HG03045 (cell line): ENCODE measurements around the gene REXO4.

ENCODE experiments used
- ATAC-seq: cut with Tn5 transposase; IDR thresholded peaks from one replicate; pipeline ENCODE4 v1.9.1; 2021; ENCODE audit warnings: mild to moderate bottlenecking, moderate library complexity; ENCODE audit not compliant: unreplicated experiment

REXO4 gene, protein sequence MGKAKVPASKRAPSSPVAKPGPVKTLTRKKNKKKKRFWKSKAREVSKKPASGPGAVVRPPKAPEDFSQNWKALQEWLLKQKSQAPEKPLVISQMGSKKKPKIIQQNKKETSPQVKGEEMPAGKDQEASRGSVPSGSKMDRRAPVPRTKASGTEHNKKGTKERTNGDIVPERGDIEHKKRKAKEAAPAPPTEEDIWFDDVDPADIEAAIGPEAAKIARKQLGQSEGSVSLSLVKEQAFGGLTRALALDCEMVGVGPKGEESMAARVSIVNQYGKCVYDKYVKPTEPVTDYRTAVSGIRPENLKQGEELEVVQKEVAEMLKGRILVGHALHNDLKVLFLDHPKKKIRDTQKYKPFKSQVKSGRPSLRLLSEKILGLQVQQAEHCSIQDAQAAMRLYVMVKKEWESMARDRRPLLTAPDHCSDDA

DNA sequence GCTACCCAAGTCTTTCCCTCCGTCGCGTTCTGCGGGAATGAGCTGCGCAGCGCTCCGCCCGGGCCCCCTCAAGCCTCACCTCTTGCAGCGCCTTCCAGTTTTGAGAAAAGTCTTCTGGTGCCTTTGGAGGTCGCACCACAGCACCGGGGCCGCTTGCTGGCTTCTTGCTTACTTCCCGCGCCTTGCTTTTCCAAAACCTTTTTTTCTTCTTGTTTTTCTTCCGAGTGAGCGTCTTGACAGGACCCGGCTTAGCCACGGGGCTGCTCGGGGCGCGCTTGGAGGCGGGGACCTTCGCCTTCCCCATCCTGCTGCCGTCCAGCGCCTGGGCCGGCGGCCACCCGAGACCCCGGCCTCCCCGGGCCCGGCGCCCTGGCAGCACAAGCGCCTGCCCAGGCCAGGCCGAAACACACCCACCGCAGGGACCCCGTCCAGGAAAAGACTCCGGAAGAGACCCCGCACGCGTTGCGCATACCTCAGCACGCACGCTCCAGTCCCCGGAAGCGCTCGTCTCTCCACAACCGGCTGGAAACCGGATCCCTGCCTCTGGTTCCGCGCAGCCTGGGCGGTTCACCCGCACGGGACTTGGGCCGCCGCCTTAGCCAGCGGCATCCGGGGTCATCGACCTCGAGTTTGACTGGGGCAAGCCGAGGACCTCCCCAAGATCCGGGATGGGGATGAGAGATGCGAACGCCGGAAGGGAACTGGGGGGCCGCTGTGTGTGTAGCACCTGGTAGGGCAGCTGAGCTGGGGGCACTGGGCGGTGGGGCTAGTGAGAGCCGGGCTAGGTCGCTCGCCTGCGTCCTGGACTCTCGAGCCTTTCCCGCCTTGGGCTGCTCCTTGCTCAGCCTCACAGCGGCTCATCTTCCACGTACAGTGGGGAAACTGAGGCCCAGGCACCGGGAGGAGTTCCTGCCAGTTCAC, at the start of gene REXO4:
Gene REXO4 (minus strand): TSS at position 470 of the 921 bp plus-strand sequence. CDS start 166 bp downstream, at position 304.
- peak; percentile 74 for ATAC-seq

DNA sequence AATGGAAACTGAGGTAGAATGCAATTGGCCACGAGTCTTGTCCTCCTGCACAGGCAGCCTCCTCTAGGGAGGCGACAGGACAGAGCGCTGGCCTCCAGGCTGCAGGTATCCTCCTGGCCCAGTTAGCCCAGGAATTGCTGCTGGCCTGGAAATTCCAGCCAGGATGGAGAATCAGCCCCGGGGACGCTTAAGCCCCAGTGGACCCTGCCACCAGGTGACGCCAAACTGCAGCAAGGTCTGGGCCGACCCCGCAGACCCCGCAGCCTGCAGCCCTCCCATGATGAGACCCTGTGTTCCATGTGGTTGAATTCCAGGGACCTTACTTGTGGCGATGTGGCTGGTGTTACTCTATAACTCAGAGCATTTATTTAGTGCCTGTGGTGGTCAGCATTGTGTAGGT, 49.3 kb upstream of the REXO4 start:
- no peak for ATAC-seq

DNA sequence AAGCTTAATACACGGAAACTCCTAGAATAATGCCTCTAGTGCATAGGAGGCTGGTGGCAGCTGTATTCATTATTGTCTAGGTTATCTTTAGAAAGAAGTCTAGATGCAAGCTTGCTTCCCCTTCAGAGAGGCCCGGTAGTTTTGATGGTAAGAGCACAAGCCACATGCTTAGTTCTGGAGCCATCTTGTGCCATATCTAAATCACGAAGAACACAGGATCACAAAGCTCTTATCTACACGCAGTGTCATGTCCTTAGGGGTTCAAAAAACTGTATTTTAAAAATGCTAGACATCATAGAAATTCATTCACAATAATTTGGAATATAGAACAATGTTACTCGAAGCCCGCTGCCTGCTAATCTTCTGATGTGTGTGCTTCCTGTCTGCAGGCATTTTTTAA, 48.2 kb upstream of the REXO4 start:
- no peak for ATAC-seq

DNA sequence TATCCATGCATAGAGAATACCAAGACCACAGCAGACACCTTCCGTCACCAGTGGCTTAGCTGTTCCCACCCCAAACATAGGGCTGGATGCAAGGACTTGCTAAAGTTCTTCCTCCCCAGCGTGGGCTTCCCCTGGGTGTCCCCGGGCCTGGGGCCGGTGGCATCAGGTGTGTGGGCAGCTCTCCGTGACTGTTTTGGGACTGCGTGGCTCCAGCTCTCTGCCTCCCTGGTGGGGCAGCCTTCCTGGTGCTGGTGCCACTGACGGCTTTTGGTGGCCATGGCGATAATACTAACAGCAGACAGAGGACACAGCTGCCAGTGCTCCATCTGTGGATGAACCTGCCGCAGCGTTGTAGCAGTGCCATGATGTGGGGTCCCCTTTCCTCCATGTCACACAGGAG, 46.8 kb upstream of the REXO4 start:
- ATAC-seq: no peak

DNA sequence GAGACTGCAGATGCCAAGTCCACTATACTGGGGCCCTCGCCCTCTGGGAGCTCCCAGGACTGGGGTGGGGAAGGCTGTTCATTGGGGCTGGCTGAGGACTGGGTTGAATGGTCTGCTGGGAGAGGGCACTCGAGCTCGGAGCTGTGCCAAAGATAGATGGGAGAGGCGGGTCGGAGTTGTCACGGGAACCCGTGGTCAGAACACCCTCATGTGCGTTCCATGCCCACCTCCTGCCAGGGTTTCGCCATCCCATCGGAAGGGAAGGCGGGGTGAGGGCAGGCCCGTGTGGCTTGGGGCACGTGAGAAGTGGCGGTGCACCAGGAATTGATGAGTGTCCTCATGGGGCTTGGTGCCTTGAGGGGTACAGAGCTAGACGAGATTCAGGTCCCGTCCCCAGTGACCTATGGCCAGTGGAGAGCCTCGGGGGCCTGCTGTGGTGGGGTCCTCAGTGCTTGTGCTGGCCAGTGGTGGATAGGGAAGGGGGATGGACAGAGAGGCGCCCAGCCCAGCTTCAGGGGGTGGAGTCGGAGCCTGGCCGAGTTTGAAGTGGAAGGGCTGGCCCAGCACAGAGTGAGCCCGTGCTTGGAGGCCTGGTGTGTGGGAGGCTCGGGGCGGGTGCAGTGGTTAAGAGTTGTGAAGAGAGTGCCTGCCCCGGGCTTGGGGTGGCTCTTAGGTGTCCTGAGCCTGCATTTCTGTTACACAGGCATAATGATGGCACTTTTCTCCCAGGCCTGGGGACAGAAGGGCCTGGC, 46.2 kb upstream of the REXO4 start:
- no peak for ATAC-seq

DNA sequence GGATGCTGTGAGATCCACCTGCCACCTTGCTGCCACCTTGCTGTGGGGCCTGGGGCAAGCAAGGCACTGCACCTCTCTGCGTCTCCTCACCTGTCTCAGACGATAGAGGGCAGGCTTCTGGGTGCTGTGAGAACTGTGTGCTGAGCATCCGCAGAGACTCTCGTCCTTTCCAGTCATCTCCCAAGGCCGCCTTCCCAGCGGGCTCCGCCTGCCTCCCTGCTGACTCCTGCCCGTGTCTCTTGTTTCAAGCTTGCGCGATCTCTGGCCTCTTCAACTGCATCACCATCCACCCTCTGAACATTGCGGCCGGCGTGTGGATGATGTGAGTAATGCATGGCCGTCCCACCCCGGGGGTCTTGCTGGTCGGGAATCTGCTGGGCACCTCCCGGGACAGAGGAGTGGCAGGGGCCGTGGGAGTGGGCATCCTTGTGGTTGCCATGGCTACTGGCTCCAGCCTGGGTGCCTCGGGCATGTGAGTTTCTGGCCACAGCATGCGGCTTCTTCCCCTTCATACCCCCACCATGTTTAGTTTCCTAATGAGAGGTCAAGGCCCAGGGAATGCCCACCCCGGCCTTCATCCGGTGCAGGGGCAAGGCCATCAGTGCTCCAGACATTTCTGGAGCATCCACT, 45.5 kb upstream of the REXO4 start:
- ATAC-seq: no peak

DNA sequence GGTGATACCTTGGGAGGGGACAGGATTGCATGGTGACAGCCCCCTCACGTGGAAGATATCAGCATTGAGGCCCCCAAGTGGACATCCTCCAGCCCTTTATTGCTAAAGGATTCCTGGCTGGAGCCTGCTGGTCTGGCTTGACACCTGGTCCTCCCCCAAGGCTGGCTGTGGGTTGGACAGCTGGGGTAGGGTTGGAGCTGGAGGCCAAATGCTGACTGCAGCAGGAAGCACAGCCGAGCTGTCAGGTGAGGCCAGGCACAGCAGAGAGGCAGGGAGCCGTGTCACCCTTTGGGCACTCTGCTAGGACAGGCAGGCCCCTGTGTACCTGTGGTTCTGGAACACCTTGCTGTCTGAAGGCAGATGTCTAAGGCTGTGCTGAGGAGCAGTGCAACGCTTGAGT, 44.2 kb upstream of the REXO4 start:
- no peak for ATAC-seq

DNA sequence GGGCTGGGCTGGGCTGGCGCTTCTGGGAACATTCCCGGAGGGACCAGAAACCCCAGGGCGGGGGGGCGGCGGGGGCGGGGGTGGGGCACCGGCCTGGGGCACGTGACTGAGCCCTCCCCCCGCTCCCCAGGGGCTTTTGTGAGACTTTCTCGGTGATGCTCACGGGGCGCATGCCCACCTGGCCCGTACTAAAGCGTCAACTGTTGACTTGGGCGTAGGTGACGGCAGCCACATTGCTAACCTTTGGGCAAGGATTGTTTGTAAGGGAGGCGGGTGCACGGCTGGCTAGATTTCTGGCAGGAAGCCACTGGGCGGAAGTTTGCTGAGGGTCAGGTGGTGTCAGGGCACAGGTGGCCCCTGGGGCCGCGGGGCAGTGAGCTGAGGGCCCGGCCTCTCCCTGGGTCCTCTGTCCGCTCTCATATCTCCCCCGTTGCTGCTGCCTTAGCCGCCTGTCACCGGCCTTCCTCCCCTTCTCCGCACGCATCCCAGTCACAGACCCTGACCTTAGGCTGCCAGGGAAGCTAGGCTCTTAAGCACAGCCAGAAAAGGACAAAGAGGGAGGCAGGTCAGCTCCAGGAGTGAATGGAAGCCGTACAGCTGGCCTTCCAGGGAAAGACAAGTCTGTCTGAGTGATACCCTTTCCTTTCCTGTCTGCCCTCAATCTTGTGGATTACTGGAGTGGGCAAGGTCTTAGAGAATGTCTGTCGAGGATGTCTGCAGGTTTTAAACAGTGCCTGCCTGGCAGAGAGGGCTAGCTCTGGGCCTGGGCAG, 42.8 kb upstream of the REXO4 start:
- peak; percentile 16 for ATAC-seq

DNA sequence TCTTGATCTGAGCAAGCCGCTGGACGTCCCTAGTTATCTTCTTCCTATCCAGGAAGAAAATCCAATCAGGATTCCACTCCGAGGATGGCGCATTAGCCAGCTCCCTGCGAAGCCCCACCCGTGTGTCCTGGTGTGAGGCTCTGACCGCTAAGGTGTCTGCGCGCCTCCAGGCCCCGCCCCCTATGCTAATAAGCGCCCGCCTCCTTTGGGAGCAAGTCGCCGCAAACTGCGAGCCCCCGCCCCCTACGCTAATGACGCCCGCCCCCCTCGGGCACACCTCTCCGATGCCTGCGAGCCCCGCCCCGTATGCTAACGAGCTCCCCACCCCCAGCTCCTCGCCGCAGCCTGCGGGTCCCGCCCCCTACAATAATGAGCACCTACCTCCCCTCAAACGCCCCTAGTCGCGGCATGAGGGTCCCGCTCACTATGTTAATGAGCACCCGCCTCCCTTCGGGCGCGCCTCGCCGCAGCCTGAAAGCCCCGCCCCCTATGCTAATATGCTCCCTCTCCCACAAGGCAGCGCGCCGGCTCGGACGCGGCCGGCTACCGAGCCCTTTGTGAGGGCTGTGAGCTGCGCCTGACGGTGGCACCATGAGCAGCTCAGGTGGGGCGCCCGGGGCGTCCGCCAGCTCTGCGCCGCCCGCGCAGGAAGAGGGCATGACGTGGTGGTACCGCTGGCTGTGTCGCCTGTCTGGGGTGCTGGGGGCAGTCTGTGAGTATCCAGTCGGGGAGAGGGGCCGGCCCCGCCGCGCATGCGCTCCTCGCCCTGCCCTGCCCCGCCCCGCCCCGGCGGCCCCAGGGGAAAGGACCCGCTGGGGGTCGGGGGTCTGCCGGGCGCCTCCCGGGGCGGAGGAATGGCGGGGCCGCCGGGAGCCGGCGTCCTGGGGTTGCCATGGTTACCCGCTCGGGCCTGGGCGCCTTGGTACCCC, 41.9 kb upstream of the REXO4 start, which contains the start of gene CACFD1:
Gene CACFD1 (plus strand): TSS at position 503 of the 929 bp plus-strand sequence. CDS start 89 bp downstream, at position 592.
- ATAC-seq: peak; percentile 73

DNA sequence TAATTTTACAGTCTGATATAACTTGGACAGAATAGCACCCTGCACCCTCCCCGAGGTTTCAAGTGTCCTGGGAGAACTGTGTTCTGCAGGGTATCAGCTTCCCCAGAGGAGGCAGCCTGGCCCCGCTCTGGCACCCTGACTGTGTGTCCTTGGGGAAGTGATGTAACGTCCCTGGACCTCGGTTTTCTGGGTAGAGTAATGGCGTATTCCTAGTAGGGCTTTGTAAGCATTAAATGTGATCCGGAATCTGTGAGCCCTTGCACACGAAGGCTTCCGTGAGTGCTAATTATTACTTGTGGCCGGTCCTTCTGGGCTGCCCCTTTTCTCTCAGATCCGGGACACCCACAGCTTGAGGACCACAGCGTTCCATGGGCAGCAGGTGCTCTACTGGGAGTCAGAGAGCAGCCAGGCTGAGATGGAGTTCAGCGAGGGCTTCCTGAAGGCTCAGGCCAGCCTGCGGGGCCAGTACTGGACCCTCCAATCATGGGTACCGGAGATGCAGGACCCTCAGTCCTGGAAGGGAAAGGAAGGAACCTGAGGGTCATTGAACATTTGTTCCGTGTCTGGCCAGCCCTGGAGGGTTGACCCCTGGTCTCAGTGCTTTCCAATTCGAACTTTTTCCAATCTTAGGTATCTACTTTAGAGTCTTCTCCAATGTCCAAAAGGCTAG, 41.0 kb upstream of the REXO4 start:
- no peak for ATAC-seq

DNA sequence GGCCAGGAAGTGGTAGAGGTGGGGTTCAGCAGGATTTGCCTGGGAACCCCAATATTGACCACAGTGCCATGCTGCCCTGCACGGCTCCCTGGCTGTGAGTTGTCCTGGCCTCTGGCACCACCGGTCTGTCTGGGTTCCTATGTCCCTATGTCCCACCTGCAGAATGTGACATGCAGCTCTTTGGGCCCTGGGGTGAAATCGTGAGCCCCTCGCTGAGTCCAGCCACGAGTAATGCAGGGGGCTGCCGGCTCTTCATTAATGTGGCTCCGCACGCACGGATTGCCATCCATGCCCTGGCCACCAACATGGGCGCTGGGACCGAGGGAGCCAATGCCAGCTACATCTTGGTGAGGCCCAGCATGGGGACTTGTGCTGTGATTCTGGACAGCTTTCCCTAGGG, 39.9 kb upstream of the REXO4 start:
- no peak for ATAC-seq

DNA sequence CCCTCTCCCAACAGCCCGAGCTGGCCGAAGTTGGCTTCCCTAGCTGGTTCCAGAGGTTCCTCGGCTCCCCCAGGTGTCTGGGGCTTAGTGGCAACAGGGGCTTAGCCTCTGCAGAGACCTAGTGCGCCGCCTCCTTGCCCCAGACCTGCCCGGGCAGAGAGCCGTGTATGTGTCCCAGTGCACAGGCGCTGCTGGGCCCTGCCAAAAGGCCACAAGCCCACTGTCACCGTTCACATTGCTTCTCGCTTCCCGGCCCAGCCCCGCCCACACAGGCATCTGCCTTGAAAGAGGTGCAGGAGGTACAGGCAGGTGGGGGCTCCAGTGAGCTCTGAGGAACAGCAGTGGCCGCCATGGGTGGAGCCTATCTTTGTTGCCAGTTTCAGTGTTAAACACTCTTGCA, 39.4 kb upstream of the REXO4 start:
- no peak for ATAC-seq

DNA sequence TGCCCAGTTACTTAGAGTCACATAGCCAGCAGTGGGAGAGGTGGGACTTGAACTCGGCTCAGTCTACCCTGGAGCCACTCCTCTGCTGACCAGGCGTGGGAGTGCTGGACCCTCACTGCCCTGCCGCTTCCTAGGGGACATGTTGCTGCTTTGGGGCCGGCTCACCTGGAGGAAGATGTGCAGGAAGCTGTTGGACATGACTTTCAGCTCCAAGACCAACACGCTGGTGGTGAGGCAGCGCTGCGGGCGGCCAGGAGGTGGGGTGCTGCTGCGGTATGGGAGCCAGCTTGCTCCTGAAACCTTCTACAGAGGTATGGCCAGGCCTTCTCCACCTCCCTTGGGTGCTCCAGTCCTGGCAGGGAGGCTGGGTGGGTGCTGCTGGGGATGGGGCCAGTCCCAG, 38.6 kb upstream of the REXO4 start:
- no peak for ATAC-seq

DNA sequence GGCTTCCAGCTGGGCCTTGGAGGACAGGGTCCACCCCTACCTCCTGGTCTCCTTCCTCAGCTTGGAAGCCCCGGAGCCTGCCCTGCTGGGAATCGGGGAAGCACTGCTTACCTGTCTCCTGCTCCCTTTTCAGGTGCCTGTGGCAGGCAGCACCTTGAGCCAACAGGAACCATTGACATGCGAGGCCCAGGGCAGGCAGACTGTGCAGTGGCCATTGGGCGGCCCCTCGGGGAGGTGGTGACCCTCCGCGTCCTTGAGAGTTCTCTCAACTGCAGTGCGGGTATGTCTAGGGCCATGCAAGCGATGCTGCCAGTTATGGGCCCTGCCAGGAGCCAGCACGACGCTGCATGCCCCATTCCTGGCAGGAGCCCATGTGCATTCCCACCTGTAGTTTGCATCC, 38.1 kb upstream of the REXO4 start:
- no peak for ATAC-seq

DNA sequence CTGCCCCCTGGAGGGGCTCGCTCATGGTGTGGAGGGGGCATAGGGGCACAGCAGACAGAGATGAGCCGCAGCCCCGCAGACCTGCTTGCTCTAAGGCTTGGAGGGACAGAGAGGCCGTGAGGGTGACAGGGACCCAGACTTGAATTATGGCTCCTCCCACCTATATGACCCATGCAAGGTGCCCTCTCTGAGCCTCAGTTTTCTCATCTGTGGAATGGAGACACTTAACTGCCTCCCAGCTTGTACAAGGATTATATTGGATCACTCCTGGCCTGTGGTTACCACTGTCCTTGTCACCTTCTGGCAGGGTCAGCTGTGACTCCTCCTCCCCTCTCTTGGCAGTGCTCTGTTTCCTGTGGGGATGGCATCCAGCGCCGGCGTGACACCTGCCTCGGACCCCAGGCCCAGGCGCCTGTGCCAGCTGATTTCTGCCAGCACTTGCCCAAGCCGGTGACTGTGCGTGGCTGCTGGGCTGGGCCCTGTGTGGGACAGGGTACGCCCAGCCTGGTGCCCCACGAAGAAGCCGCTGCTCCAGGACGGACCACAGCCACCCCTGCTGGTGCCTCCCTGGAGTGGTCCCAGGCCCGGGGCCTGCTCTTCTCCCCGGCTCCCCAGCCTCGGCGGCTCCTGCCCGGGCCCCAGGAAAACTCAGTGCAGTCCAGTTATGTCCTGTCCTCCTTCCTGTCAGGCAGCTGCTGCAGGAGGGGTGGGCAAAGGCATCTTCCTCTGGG, 37.3 kb upstream of the REXO4 start:
- ATAC-seq: no peak

DNA sequence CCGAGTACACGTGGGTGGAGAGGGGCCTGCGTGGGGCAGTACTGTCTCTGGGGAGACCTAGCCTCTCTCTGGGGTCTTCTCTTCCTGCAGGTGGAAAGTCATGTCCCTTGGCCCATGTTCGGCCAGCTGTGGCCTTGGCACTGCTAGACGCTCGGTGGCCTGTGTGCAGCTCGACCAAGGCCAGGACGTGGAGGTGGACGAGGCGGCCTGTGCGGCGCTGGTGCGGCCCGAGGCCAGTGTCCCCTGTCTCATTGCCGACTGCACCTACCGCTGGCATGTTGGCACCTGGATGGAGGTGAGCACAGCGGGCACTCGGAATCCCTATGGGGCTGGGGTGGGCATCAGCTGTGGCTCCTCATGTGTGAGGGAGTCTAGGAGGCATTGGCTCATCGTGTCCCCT, 36.5 kb upstream of the REXO4 start:
- no peak for ATAC-seq

DNA sequence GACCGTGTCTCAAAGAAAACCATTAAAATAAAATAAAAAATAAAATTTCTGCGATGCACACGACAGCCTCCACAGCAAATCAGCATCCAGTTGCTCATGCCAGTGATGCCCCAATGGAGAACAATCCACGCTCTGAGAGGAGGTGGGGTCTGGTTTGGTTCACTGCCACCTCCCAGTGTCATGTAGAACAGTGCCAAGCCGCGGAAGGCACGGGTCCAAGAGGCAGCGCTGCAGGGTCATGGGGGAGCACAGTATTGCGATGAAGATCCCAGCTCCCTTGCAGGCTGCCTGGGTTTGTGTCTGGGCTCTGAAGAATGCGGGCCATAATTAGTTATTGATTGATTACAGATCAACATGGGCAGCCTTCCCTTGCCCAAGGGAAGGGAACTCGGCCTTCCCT, 35.8 kb upstream of the REXO4 start:
- no peak for ATAC-seq

DNA sequence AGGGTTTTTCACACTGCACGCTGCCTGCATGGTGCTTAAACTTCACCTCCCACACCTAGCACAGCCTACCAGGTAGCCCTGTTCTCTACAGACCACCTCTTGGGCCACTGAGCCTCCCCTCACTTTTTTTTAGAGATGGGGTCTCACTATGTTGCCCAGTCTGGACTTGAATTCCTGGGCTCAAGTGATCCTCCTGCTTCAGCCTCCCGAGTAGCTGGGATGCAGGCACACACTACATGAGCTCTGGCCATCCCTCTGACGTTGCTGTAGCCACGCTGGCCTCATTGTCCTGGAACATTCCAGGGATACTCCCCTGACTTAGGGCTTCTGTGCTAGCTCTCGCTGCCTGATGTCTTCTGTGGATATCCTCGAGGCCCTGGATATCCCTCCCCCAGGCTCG, 34.8 kb upstream of the REXO4 start:
- no peak for ATAC-seq
